ENCODE measurements around the gene LIN54.
"Not testable (repeated sequence)": the region's sequence is repeated elsewhere in the genome, so short reads cannot be mapped to it uniquely, and the experiment has no call there.

Gene LIN54

DNA sequence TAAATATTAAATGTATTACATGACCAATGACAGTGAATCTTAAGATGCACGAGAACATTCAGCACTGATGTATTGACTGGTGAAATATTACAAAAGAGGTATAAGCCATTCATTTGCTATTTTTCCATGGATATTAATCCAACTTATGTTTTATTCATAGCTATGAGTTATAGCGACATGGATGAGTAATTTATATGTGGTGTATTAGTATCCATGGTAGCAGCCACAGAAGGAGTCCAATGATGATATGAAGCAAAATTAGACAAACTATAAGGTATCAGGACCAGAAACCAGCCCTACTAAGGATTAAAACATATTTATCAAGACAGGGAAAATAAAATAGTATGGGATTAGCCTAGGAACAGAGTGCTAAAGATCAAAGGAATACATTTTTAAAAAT is 59.4 kb downstream of the LIN54 start:
- DNase-seq (ENCODE audit: low read depth in 2 of 3, low spot score in 2 of 3): no peak

DNA sequence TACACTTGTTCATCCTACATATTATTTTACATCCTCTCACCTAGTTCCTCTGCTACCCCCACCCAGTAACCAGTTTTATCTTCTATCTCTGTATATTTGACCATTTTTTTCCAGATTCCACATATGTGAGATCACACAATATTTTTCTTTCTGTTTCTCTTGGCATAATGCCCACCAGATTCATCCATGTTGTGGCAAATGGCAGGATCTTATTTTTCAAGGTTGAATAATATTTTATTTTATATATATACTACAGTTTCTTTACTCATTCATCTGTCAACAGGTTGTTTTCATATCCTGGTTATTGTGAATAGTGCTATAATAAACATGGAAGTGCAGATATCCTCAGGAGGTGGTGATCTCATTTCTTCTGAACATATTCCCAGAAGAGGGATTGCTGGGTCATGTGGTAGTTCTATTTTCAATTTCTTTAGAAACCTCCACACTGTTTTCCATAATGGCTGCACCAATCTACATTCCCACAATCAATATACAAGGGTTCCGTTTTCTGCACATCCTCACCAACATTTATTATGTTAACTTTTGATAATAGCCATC is 61.9 kb downstream of the LIN54 start:
- no peak for DNase-seq (ENCODE audit: low read depth in 2 of 3, low spot score in 2 of 3)

DNA sequence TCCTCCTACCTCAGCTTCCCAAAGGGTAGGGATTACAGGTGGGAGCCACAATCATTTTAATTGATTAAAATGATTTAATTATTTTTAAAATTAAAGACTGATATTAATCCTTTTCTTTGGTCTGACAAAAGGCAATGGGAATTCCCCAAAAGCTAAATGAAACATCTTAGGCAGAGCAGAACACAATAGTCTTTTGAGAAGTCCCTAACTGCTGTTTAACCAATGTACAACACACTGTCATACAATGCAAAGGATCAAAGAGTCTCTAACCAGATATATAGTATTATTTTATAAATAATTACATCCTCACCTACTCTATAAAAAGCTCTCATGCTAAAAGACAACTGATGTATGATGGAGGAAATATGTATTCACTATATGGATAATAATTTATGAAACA is 63.1 kb downstream of the LIN54 start:
- no peak for DNase-seq (ENCODE audit: low read depth in 2 of 3, low spot score in 2 of 3)

DNA sequence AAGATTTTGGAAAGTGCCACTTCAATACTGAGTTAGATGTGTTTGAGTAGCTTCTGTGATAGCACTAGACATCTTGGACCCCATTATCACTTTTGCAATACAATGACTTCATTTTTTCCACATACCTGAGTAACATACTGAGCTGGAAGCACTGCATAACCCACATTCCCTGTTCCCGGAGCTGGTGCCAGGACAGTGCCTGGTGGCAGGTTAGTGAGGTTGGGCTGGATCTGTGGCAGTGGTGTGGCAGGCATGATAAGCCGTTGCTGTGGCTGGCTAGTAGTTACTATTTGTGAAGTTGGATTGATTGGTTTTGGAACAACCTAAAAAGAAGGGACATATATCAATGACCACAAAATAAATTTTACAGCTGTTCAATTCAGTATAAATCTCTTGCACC is 71.2 kb downstream of the LIN54 start:
- DNase-seq (ENCODE audit: low read depth in 2 of 3, low spot score in 2 of 3): no peak

DNA sequence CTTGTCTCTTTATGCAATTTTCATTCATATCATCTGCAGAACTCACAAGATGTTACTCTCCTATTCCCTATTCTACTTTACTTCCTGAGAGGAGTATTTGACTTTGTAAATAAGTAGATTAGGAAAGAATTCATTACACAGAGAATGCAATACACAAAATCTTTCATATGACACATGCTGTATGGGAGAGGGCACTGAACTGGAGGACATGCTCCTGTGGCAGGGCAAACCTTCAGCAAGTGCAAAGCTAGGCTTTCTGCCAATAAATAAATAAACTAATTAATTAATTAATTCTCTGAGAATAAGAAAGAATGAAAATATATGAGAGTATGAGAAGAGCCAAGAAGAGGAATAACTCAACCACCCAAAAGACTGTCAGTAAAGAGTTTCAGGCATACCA is 76.2 kb downstream of the LIN54 start:
- DNase-seq (ENCODE audit: low read depth in 2 of 3, low spot score in 2 of 3): no peak

DNA sequence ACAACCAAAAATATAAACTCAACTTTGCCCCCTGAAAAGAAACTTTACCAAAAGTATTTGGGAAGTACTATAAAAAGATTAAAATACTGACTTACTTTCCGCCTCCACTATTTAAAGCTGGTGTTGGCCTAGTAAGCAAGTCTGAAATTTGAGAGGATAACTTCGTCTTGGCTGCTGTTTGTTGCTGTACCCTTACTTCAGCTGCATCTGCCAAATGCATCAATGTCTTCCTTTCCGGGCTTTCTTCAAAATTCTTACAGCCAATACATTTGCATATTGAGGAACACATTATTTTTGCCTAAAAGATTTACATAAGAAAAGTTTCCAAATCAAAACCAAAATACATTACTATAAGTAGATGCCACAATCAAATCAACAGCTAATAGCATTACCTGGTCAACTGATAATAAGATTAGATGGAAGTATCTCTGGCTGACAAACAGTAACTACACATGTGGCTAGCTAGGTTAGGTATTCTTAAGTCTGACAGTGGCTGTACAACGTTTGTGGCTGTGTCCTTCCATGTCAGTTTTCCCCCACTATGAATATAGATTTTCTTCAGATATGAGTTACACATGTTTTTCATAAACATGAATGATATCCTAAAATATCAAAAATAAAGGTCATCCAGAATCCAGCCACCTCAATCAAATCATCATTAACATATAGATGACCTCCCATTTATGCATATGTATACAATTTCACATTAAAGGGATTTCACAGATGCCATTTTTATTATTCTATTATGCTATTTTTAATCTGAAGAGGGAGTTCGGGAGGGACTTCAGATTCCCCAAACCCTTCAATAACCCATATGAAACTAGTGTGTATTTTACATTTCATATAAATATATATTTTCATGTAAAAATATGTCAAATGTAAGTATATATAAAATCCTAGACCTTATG is 79.5 kb downstream of the LIN54 start:
- DNase-seq (ENCODE audit: low read depth in 2 of 3, low spot score in 2 of 3): no peak

DNA sequence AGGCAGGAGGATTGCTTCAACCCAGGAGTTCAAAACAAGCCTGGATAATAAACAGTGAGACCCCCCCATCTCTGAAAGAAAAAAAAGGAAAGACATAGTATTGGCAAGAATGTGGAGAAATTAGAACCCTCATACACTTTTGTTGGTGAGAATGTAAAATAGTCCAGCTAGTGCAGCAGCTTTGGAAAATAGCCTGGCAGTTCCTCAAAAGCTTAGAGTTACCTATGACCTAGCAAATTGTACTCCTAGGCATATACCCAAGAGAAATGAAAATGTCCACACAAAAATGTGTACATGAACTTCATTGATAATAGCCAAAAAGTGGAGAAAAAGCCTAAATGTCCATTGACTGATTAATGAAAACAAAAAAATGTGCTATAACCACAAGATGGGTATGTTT is 88.8 kb downstream of the LIN54 start:
- DNase-seq (ENCODE audit: low read depth in 2 of 3, low spot score in 2 of 3): no peak

DNA sequence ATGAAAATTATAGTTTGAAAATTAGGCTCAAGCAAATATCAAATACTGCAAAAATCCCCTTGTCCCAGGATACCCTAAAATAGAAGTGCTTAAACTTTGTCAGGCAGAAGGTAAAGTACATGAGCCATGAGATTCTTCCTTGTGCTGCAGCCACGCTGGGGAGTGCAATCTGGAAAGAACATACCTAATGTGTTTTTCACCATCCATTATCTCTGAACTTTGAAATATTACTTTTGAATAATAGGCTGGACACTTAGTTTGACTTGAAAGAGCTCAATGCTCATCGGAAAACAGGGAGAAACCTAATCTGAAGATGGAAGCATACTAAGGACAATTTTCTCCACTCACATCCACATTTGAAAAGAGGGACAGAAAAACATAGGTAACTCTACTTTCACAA is 91.2 kb downstream of the LIN54 start:
- no peak for DNase-seq (ENCODE audit: low read depth in 2 of 3, low spot score in 2 of 3)

DNA sequence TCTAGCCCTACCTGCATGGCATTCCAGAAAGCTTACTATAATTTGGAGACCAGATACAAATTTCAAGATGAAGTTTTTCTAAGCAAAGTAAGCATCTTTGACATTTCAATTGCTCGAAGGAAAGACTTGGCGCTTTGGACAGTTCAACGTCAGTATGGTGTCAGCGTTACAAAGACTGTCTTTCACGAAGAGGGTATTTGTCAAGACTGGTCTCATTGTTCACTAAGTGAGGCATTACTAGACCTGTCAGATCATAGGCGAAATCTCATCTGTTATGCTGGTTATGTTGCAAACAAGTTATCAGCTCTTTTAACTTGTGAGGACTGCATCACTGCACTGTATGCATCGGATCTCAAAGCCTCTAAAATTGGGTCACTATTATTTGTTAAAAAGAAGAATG is 92.5 kb downstream of the LIN54 start:
- DNase-seq (ENCODE audit: low read depth in 2 of 3, low spot score in 2 of 3): no peak

DNA sequence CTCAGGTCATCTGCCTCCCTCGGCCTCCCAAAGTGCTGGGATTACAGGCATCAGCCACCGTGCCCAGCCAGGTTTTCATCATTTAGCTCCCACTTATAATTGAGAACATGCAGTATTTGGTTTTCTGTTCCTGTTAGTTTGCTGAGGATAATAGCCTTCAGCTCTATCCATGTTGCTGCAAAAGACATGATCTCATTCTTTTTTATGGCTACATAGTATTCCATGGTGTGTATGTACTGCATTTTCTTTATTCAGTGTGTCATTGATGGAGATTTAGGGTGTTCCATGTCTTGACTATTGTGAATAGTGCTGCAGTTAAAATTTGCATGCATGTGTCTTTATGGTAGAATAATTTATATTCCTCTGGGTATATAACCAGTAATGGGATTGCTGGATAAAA is 96.7 kb downstream of the LIN54 start:
- not testable (repeated sequence) for DNase-seq (ENCODE audit: low read depth in 2 of 3, low spot score in 2 of 3)

DNA sequence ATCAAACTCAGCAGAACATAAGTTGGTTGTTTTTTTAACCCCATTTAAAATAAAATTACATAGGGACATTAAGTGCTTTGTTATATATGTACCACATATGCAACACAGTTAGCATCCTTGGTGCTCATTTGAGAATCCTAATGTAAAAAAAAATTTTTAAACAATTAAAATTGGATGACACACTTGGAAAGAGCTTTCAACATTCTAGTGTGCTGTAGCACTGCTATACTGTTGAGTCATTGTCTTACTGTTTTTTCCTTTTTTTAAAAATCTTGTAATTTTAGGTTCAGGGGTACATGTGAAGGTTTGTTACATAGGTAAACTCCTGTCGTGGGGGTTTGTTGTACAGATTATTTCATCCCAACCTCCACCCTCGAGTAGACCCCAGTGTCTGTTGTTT is 97.3 kb downstream of the LIN54 start:
- DNase-seq (ENCODE audit: low read depth in 2 of 3, low spot score in 2 of 3): no peak

DNA sequence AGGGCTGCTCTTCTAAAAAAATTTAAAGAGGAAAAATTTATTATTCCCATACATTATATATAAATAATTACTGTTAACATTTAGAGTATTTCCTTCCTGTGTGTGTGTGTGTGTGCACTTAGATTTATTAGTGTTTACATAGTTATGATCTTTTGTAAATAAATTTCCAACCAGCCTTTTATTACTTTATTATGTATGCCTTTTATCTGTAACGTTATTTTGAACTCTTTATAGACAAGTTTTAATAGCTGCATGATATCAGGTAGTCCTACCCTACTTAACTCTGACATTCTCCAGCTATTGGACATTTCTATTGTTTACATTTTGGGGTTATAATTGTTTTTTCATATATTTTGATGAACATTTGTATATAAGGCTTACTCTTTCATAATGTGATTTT is 101.3 kb downstream of the LIN54 start:
- DNase-seq (ENCODE audit: low read depth in 2 of 3, low spot score in 2 of 3): no peak

DNA sequence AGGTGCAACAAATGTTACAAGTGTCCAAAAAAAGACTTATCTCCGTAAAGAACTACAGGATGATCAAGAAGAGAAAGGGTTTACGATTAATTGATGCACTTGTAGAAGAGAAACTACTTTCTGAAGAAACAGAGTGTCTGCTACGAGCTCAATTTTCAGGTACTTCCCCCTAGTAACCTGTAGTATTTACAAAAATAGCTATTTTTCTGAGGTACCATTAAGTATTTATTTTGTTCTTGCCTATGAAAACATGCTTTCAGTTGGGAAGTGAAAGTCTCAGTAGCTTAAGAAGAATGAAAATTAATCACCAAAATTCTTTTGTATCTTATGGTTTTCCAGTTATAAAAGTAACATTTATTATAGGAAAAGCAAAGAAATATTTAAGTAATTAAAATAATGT is 104.2 kb downstream of the LIN54 start:
- no peak for DNase-seq (ENCODE audit: low read depth in 2 of 3, low spot score in 2 of 3)

DNA sequence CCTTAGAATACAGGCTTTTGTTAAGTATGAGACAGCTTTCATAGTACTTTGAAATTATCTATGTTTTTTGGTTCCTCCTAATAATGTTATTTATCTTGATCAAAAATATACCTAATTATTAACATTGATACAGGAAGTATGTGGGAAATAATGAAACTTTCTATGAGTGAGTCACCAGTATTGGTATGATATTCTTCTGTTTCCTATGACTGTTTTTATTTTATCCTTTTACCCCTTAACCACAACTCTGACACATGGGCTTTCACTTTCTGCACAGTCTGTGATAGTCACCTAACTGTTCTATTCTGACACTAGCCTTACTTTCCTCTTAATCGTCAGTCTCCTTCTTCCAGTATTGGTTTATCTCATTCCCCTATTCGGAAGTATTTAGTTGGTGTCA is 105.4 kb downstream of the LIN54 start:
- DNase-seq (ENCODE audit: low read depth in 2 of 3, low spot score in 2 of 3): no peak

DNA sequence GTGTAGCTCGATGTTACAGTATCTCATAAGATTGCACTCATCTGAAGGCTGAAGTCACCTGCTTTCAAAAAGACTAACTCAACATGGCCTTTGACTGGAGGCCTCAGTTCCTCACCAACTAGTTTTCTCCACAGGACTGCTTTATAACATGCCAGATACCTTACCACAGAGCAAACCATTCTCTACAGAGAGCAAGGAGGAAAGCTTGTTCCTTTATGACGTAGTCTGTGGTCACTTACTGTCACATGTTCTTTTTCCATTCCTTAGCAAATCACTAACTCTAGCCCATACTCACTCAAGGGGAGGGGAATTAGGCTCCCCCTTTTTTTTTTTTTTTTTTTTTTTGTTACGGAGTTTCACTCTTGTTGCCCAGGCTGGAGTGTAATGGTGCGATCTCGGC is 106.9 kb downstream of the LIN54 start:
- DNase-seq (ENCODE audit: low read depth in 2 of 3, low spot score in 2 of 3): no peak

DNA sequence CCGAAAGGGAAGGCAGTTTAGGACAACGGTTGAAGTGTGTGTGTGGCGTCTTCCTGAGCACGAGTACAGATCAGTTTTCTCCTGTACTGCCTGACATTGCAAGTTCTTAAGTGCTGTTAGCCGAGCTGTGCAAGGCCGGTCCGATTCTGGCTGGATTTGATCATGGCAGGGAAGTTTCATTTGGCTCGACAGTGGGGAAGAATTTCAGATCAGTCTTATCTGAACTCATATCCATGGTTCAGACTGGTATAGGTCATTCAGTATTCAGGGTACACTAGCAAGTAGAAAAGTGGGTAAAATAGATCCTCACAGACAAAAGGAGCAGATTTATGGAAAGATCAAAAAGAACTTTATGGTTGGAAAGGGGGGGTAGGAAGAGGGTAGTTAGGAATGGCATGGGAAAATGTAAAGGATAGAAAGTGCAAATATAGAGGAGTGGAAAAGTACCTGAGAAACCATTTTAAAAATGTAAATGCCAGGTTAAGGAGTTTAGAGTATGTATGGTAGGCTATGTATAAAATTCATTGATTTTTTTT is 109.4 kb downstream of the LIN54 start:
- DNase-seq (ENCODE audit: low read depth in 2 of 3, low spot score in 2 of 3): no peak

DNA sequence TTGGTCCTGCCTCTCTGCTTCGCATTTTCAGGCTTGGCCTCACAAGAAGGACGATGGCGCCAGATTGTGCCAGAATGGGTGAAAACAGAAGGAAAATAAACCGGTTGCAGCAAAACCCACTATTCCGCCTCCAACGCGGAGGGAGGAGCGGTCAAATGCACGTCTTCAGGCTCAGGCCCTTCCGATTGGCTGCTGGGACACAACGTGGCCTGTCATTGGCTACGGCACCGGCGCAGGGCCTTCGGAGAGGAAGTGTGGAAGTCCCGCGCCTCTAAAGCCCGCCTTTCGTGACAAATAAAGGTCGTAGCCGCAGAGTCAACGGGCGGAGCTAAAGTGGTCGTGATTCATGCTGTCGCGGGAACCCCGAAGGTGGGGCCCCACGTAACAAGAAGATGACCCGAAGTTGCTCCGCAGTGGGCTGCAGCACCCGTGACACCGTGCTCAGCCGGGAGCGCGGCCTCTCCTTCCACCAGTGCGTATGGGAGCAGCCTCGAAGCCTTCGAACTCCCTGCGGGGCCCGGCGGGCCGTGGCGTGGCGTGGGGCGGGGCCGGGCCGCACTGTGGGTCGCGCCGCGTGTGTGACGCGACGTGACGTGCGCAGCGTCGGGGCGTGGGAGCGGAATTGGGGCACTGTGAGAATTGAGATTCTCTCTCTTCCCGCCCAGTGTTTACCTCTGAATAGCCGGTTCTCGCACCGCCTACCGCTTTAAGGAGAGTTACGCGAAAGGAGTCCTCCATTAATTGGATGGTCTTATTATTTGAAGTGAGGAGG is 110.0 kb downstream of the LIN54 start, which contains the start of gene THAP9:
THAP9 (plus strand) TSS at position 325 of the 772 bp plus-strand sequence; CDS start at position 393, 68 bp downstream.
- DNase-seq (ENCODE audit: low read depth in 2 of 3, low spot score in 2 of 3): peak; percentile 87 to 95 (median 88)

DNA sequence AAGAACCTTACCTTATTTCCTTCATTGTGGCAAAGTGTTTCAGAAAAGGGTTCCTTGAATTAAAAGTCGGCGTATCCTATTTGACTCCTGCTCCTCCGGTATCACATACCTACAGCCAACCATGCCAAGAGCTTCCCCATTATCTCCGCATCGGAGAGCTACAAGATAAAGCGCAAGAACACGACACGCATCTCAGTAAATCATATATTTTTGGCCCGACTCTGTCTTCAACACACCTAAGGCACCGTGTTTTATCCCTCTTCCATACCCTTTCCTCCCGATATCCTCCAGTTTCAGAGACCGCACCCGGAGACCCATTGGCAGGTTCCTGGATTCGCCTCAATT is 110.6 kb downstream of the LIN54 start:
- DNase-seq (ENCODE audit: low read depth in 2 of 3, low spot score in 2 of 3): no peak

DNA sequence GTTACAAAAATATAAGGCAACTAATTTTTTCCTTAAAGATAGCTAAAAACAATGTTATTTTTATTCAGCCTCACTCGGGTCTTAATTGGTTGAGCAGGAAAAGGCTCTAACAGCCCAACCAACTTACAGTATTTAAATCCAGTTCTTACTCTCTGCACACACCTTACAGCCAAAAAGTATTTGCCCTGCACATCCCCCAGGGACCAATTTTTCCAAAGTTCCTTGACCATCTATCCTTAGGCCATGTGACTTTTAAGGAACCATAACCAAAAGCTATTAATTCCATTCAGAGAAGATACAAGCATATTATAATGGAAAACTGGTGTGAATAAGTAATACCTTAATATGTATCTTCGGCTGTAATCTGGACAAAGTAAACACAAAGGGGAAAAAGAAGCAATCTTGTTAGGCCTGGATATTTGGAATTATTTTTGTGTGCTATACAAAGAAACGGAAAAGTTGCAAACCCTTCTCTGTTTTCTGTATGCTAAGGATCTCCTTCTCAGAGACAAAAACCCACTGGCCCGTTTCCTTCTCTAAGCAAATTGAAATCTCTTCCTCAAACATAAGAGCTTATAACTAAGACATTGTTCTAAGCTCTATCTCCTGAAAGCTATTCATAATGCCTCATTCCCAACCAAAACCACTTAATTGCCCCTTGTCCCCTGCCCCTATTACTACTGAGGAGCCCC is 111.1 kb downstream of the LIN54 start:
- DNase-seq (ENCODE audit: low read depth in 2 of 3, low spot score in 2 of 3): no peak

DNA sequence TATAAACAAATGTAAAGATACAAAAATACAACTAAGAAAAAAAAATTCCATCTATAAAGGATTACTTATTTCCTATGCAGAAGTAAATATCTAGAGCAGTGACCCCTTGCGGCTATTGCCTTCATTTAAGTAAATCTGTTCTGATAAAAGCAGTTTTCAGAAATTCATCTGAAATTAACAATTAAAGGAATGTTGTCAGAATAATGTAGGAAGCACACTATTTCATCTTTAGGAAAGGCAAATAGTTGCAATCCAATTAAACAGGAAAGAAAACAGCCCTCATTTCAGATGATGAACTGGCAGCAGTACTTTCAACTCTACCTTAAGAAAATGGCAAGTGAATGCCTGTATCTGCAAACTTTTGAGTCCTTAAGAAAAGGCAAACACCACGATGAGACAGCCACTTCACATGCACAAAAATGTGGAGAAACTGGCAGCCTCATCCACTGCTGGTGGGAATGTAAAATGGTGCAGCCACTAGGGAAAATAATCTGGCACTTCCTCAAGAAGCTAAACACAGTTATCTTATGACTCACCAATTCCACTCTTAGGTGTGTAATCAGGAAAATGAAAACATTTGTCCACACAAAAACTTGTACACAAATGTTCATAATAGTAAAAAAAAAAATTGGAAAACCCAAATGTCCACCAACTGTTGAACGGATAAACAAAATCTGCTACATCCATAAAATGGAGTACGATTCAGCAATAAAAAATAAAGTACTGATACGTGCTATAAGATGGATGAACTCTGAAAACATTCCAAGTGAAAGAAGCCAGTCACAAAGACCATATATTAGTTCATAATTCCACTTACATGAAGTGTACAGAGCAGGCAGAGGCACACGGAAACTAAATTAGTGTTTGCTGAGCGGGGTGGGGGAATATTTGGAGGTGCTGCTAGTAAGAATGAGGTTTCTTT is 112.0 kb downstream of the LIN54 start:
- no peak for DNase-seq (ENCODE audit: low read depth in 2 of 3, low spot score in 2 of 3)

Data from activated CD8-positive, alpha-beta memory T cell treated with anti-CD3 and anti-CD28 coated beads for 48 hours (primary cell).